HG02885 (cell line): ENCODE measurements around the gene SSBP2.
"Not testable (repeated sequence)": the region's sequence is repeated elsewhere in the genome, so short reads cannot be mapped to it uniquely, and the experiment has no call there.

Experiments
- ATAC-seq: cut with Tn5 transposase; IDR thresholded peaks from one replicate; pipeline ENCODE4 v1.9.1; 2021; ENCODE audit warnings: mild to moderate bottlenecking; ENCODE audit not compliant: unreplicated experiment, poor library complexity

SSBP2 gene

DNA sequence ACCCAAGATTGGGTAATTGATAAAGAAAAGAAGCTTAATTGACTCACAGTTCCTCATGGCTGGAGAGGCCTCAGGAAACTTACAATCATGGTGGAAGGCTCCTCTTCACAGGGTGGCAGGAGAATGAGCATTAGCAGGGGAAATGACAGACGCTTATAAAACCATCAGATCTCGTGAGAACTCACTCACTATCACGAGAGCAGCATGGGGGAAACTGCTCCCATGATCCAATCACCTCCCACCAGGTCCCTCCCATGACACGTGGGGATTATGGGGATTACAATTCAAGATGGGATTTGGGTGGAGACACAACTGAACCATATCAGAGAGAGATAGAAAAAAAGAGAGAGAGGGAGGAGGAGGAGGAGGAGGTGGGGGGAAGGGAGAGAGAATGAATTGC, 343.1 kb downstream of the SSBP2 start:
- ATAC-seq: not testable (repeated sequence)

DNA sequence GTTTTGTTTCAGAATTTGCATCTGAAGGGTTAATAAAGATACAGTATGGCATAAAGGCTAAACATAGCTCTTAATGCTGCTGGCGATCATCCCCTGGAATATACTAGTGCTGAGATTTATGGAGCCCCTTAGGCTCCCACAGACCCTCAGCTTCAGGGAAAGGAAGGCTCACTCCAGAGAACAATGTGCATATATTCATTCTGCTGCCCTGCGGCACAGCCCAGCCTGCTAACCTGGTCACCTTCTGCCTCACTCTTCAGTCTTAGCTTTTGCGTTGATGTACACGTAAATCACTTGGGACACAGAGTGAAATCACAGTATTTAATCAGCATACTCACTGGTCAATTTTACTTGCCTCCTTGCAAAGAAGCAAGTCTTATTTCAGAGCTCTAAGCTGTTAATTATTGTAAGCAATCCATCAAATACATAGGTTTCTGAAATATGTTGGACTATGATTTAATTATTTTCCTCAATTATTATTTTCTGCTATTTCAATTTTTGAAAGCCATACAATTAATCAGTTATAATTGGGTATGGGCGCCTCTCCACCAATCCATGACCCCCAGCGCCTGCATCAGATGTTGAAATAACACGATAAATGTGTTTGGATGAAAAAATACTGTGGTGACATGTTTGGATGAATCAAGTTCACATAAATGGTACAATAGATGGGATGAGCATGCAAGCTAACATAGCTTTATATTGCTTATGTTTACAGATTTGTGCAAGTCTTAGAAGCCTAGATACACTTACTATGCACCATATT, 345.6 kb downstream of the SSBP2 start:
- ATAC-seq: no peak

DNA sequence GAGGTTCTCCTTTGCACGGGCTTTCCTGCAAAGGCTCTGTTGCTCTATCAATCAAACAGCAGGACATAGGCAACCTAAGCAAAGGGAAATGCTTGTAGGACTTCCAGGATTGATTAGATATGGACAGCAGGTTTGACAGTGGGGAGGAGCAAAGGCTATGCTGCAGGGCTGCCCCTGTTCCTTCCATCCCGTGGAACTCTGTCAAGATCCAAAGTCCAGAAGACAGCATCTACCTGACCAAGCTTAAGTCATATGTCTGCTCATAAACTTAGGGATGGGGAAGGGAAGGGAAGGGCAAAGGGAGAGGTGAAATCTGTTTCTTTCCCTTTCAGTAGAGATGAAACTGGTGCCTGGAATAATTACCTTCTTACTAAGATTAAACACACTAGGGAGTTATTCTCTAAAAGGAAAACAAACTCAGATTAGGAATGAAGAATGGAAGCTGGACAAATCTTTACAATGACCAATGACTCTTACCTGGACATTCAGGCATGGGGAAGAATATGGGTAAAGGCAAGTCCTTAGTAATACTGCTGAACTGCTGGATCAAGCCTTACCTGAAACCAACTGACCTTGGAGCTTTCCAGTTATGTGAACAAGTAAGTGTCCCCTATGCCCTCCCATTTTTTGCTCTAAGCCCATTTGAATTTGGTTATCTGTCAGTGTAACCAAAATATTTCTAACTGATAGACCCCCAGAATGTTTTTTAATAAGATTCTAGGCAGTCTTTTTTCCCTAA, 348.5 kb downstream of the SSBP2 start:
- ATAC-seq: no peak

DNA sequence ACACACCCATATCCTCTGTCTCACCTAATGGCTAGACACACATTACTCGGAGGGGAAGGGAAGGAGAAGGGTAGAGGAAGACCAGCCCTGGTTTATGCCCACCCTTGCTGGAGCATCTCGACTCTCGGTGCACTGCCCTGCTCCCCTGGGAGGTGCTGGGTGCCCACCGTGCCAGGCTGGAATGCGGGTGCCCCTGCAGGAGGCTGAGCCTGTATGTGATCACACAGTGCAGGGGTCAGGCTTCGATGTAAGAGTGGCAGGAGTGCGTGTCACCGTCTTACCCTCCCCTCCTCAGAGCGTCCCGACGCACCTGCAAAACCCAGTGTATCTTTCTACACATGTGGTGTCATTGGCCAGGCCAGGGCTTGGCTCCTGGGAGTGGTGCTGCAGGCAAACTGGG, 349.6 kb downstream of the SSBP2 start:
- ATAC-seq: no peak

DNA sequence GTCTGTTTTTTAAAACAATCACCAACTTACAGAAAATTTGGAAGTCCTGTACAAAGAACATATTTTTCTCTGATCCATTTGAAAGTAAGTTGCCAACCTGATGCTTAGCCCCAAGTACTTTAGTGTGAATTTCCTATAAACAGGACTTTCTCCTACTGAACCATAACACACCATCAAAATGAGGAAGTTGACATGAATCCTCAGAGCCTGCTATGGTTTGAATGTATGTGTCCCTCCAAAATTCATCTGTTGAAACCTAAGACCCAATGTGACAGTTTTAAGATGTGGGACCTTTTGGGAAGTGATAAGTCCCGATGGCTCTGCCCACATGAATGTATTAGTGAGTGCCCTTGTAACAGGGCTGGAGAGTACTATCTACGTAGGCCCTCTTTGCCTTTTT, 350.5 kb downstream of the SSBP2 start:
- no peak for ATAC-seq

DNA sequence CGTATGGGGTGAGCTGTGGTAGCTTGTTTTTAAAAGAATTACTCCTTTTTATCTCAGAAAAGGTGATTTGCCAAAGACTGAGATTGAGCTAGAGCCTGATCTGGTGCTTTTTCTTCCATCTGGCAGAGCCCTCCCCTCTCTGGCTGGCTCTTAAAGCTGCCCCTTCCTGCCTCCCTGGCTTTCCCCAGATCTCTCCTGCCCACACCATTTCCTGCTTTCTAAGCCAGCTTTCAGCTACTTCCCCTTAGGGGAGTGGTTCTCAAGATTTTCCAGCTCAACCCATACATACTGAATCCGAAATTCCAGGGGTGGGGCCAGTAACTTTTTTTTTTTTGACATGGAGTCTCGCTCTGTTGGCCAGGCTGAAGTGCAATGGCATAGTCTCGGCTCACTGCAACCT, 352.2 kb downstream of the SSBP2 start:
- ATAC-seq: no peak

DNA sequence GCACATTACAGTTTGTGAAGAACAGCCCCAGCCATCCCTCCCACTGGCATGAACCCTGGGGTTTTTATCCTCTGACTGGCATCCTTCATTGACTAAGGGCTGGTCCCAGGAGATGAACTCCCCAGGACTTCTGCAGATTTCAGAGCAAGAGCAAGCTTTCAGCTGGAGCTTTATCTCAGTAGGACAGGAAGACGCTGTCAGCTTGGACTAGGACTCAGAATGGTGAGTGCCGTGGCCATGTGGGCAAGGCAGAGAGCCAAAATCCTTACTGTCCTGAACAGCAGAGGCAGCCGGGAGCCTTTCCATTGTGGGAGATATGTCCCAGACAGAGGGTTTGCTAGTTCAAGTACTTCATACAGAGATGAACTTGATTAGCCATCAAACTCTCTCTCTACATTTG, 353.7 kb downstream of the SSBP2 start:
- ATAC-seq: no peak

DNA sequence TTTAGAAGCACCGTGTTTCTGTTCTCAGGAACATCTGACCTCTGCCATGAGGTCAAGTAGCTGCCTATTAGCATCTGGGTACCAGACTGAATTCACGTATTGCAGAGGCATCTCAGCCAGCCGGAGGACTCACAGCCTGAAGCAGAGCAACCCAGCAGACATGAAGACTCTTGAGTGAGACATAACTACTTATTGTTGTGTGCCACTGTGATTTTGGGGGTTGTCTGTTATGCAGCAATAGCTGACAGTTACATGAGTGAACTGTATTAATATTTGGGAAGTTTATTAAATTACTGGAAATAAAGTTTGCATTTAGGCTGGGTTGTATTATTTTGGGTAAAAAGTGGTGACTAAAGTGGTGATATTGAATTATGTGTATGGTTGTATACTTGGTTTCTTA, 355.6 kb downstream of the SSBP2 start:
- no peak for ATAC-seq

DNA sequence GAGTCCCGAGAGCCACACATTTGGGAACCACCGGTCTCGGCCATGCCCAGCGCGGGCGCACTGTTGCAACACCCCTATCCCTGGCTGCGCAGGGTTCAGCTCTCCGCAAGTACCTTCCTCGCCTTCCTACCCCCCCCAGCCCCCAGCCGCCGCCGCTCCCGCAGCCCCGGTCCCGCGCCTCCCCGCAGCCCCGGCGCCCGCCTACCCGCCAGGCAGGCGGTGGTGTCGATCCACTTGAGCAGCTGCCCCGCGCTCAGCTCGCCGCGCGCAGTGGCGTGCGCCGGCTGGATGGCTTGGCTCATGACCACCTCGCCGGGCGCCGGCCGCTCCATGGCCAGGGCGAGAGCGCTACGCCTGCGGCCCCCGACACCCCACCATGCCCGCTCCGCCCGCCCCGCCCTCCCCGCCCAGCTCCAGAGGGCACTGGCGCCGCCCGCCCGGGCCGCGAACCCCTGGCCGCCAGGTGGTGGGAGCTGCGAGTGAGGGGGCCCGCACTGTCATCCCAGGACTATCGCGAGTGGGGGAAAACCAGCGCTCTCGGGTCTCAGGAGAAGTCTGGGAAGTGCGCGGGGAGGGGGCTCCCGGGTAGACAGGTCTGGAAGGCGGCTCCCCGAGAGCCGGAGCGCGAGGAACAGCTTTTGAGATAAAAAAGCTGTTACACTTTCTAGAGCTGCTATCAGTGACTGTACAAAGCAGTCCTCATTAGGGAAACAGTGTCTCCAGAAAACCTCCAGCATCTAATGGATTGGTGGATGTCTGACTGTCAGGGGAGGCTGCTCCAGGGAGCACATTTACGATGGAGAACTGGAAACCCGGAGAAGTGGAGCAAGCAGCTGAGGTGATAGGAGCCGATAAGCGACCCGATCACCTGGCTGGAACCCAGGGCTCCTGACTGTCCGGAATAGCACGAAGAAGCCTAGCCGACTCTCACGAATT, 356.8 kb downstream of the SSBP2 start, which contains the start of gene ACOT12:
ACOT12 (minus strand) TSS at position 352 of the 936 bp plus-strand sequence; CDS start at position 332, 20 bp downstream.
- no peak for ATAC-seq

DNA sequence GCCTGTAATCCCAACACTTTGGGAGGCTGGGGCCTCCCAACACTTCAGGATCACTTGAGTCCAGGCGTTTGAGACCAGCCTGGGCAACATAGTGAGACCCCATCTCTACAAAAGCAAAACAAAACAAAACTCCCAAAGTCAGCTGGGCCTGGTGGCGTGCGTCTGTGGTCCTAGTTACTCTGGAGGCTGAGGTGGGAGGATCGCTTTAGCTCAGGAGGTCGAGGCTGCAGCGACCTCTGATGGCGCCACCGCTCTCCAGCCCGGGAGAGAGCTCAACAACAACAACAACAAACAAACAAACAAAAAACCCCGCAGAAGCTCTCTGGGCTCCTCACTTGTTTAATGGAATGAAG, 357.5 kb downstream of the SSBP2 start:
- no peak for ATAC-seq

DNA sequence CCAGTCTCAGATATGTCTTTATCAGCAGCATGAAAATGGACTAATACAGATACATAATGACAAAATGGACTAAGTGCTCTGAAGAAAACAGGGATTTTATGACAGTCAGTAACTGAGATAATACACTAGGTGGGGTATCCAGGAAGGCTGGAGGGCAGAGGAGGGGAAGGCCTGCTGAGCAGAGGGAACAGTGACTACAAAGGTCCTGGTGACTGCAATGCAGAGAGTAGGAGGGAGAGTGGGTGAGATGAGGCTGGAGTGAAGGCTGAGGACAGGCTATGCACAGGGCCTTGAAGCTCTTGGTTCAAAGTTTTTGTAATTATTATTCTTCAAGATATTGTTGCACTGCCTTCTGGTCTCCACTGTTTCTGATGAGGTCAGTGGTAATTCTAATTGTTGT, 361.9 kb downstream of the SSBP2 start:
- no peak for ATAC-seq

DNA sequence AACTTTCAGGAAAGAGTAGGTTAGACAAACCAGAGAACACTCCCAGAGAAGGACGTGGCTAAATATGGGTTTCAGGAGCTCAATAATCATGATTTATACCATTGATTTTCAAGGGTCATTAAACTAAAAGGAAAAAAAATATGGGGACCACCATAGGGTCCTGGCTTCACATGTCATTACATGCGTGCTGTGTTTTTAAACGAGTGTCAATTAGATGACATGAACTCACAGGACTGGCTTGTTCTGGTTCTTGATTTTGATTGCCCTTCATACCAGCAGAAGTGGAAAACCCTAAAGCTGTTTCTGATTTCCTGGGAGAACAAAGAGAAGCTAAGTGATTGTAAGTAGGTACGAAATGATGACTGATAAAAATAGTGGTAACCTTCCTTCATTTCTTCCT, 362.7 kb downstream of the SSBP2 start:
- no peak for ATAC-seq

DNA sequence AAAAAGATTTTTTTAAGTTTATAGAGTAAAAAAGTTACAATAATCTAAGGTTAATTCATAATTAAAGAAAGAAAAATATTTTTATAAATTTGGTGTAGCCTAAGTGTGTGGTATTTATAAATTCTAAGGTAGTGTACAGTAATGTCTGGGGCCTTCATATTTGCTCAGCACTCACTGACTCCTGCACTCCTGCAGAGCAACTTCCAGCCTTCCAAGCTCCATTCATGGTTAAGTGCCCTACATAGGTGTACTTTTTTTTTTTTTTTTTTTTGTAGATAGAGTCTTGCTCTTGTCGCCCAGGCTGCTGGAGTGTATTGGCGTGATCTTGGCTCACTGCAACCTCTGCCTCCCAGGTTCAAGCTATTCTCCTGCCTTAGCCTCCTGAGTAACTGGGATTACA, 367.0 kb downstream of the SSBP2 start:
- no peak for ATAC-seq

DNA sequence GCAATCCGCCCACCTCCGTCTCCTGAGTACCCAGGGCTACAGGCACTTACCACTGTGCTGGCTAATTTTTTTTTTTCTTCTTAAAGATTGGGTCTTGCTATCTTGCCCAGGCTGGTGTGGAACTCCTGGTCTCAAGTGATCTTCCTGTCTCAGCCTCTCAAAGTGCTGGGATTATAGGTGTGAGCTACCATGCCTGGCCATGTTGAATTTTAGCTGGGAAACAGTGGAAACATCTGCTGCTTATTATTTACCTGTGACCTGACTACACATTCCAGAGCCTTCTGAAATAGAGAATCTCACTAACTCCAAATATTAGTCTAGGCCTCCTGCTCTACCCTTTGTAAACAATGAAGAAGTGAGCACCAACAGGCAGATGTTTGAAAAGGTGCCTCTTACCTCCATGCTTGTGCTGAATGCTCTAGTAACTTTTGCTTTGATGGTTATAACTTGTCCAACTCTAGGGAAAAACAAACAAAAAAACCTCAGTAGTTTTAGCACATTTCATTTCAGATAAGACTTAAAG, 379.5 kb downstream of the SSBP2 start:
- ATAC-seq: no peak

DNA sequence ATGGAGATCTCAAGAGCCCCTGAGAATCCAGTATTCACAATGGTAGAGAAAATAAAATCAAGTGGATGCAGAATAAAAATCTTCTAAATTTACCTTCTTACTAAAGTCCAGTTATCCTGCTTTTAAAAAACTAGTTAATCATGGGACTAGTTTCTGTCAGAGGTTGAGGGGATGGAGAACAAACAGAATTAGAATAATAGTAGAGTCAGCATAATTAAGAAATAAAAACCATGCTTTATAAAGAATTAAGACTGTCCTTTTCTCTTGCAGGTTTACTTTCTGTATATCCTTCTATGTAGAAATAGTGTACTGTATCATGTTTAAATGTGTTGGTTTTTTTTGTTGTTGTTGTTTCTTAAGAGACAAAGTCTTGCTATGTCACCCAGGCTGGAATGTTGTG, 380.0 kb downstream of the SSBP2 start:
- no peak for ATAC-seq

DNA sequence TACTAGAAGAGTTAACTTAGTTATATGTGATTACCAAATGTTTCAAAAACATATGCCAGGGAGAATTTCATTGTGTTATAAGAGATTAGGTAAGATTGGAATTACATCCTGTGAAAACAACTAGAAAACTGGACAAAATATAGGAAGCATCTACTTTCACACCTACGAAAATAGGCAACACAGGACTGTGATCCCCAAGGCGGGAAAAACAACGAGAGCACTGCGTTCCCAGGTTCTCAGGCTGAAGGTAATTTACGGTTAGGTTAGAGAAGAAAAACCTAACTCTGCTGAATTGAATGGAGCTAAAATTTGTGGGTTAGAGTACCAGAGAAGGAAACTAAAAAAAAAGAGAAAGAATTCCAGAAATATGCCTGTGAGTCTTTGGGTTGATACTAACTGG, 385.4 kb downstream of the SSBP2 start:
- no peak for ATAC-seq

DNA sequence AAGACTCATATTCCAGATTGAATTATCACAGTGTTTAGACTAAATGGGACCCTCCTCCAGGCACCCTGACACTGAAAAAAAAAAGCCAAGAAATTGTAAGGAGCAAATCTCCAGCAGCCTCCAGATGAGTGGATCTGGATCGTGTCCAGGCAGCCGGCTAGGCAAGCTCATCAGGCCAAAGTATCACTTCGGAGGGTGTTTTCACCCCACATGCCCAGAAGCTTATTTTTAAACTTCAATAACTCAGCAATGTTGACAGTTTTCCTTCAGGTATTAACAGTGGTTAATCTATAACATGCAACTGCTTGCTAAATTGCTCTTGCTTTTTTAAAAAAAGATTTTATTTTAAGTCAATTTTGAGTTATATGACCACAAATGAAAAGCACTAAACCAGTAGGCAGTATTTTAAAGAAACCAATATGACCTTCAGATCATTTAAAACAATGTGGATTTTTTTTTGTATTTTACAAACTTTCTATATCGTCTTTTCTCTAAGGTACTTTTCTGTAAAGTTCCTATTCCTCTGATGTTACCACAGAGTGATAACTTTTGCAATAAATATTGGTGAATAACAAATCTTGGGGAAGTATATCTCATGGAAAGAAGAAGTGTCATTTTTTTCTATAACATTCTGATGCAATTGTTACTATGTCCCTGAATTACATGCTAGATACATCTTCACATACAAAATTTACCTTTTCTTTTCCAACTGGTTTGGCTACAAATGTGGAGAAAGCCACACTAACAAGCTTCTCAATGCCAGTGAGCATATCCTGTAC, 387.6 kb downstream of the SSBP2 start:
- no peak for ATAC-seq
